Panc1 (cell line): ENCODE data around the gene MYO5B.

Experiments used
- CTCF ChIP-seq: fragments of 450-650 bp; IDR thresholded peaks from 2 replicates; pipeline ENCODE4 v1.5.1; 2017; ENCODE audit warnings: mild to moderate bottlenecking
- POLR2AphosphoS5 ChIP-seq: IDR thresholded peaks from 2 replicates; pipeline ENCODE4 v1.6.1; 2012; ENCODE audit warnings: mild to moderate bottlenecking, low read depth, low read length, moderate library complexity
- REST ChIP-seq, 2 experiments: IDR thresholded peaks; 2 replicates each; pipeline ENCODE4 v1.6.1; 2011 to 2012; ENCODE audit warnings: low read depth in 2 of 2, control low read depth in 1 of 2, low read length in 1 of 2, mild to moderate bottlenecking in 1 of 2, moderate library complexity in 1 of 2; ENCODE audit not compliant: insufficient read depth in 1 of 2
- SIN3A ChIP-seq: IDR thresholded peaks from 2 replicates; pipeline ENCODE4 v1.6.1; 2012; ENCODE audit warnings: low read depth, mild to moderate bottlenecking, low read length, moderate library complexity, borderline replicate concordance; ENCODE audit not compliant: insufficient read depth

- TF ChIP-seq REST (IDR thresholded peaks at IDR 0.05; ENCODE audit: insufficient read depth in 1 of 2, low read depth in 2 of 2, low read length in 1 of 2) (no peak), CTCF (no peak), SIN3A (no peak), POLR2AphosphoS5 (no peak)
These were observed 194.7 kb downstream of the MYO5B start for GRCh38 chr18:50000227-50000626.
